Kasumi-1 (cell line): ENCODE data around the gene SMG1.
"Not testable (repeated sequence)": the region's sequence is repeated elsewhere in the genome, so short reads cannot be mapped to it uniquely, and the experiment has no call there.

Experiments
- DNase-seq, 2 experiments: peaks; one replicate each; lab custom pipeline; 2025; lab: John Stamatoyannopoulos, UW

SMG1 gene

DNA sequence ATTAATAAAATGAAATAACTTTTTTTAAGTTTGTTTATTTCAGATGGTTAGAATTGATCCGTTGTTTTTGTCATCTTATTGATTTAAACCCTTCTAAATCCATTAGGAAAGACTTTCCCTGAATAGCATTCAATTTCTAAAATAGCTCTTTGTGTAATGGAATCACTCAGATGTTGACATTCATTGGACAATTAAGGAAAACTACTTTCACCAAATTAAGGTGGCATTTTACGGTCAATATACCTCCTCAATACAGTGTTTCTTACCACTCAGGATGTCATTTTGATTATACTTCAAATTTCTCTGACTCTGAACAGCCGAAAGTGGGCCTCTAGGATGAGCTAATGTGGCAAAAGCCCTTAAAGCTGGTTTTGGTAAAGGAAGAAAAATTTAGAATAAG, 126.7 kb downstream of the SMG1 start:
- DNase-seq = no peak

GRCh38 chr16:18797746-18798145, 128.5 kb downstream of the SMG1 start:
- DNase-seq = no peak

- no peak for DNase-seq
Measured at GRCh38 chr16:18796377-18796776, 129.8 kb downstream of the SMG1 start.

GRCh38 chr16:18792836-18793433, 133.3 kb downstream of the SMG1 start:
- no peak for DNase-seq

DNA sequence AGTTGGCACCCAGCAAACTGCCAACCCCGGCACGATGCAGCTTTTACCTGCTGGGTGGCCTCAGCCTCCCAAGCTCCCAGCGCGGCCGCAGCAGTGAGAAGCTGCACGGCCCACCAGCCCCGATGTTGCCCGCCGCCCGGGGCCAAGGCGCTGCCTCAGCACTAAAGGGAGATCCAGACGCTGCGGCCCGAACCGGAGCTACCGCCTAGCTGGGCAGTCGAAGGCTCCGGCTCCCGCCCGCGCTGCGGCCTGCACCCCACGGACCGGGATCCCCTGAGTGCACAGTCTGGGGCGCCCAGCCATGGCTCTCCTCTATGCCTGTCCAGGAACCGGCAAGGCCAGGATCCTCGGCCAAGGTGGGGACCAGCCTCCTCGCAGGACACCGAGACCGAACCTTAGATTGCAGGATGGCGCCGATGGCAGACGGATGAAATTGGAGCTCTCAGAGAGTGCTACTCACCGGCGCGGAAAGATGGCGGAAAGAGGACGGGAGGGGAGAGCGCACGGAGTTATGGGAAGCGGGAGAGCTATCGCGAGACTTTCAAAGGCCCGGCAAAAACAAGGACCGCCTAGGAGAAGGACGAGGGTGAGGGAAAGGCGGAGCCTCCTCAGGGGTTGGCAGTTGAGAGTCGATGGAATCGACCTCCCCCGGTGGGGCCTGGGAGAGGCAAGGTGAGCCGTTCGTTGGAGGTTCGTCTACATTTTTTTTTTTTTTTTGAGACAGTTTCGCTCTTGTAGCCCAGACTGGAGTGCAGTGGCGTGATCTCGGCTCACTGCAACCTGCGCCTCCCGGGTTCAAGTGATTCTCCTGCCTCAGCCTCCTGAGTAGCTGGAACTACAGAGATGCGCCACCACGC, 136.1 kb downstream of the SMG1 start, which contains the start of gene RPS15A:
Gene RPS15A, minus strand, starts transcription at position 485 of the 857 bp plus-strand sequence. CDS start 1,221 bp downstream, outside the sequence.
- peak; percentile 80 for DNase-seq

DNA sequence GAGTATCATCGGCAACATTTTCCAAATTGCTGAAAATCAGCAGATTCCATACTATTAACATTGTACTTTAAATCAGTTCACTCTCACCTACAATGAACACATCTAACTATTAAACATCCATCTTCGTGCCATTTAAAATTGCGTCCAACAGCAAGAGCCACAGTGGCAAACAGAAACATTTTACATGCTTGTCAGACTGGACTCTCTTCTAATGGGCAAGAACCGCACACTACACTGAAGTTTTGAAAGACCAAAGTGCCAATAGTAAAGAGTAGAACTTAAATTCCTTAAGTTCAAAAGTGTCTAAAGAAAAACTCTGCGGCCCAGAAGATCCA, 136.7 kb downstream of the SMG1 start:
- no peak for DNase-seq

DNA sequence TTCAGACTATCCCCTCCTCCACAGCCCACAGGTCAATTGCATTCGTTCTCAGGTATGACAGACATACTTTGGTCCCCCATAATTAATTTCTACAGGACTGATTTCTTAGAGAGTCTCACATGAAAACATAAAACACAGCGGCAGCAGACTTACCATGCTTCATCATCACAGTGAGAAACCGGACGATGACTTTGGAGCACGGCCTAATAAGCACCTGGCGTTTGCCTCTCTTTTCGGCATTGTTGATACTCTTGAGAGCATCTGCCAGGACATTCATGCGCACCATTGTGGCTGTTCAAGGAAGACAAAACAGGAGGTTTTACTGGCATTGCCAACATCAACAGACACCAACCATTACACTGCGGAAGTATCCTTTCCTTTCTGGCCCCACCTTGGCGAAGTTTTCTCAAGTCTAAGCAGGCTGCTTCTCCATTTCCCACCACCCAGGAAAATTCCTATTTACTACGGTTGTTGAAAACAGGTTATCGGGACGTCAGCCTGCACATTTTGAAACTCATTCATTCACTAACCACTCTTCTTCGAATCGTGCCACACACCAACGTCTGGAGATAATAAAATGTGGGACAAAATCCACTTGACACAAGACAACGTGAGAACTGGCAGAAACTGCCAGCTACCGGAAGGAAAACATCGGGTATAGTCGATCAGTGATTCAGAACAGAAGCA, 137.2 kb downstream of the SMG1 start:
- no peak for DNase-seq

- DNase-seq = no peak
Measured at GRCh38 chr16:18784917-18785623, 141.1 kb downstream of the SMG1 start.

DNA sequence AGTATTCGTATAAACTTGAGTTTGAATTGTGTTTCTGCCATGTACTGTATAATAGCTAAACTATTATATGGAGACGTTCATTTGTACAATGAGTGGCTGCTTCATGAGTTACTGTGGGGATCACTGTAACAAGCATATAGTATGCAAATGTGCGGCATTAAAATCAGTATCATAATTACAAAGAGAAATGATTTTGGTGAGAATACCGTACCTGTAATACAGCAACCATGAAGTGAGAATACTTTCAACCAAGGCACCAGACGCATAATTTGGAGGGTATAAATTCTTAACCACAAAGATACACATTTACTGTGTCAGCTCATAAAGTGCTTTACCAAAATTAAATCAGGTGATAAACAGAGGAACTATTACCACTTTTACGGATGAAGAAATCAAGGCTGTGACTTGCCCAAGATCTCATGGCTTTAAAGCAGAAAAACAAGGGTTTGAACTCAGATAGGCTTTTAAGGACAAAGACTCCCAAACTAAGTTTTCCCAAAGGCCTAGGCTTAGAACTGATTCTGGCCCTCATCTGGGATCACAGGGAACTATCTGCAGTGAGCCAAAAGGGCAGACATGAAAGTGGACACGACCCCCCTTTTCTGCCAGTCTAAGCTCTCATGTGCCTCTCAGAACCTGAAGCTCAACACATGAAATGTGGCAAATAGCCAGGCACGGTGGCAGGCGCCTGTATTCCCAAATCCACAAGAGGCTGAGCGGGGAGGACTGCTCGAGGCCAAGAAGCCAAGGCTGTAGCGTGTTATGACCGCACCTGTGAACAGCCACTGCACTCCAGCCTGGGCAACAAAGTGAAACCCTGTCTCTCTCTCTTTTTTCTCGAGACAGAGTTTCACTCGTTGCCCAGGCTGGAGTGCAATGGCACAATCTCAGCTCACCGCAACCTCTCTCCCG, 142.5 kb downstream of the SMG1 start:
- DNase-seq = no peak

DNA sequence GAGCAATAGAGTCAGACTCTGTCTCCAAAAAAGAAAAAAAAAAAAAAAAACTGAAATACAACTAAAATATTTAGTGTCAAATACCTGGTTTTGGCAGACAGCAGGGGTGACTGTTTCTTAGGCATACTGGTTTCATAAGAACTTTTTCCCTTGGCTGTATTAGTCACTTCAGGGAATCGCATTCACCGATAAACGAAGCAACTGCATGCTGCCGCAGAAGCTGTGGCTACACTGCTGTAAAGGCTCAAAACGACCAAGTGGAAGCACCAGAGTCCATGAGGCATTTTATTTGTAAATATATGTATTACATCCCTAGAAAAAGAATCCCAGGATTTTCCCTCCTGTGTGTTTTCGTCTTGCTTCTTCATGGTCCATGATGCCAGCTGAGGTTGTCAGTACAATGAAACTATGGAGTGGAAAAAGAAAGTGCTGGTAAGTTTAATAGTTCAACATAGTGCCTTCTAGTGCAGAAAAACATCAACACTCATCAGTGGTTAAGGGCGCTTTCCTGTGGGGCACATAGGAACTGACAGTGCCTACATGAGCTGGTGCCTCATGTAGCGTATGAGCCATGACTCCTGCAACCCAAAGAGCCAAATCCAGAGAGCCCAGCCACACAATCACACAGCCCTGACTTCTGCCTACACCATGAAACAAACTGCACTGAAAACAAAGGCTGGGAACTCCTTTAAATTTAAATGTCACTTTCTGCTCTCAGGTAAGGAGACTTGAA, 143.3 kb downstream of the SMG1 start:
- DNase-seq = no peak

- not testable (repeated sequence) for DNase-seq
Measured at GRCh38 chr16:18781232-18781631, 145.0 kb downstream of the SMG1 start.

GRCh38 chr16:18780460-18781026, 145.7 kb downstream of the SMG1 start:
- not testable (repeated sequence) for DNase-seq

DNA sequence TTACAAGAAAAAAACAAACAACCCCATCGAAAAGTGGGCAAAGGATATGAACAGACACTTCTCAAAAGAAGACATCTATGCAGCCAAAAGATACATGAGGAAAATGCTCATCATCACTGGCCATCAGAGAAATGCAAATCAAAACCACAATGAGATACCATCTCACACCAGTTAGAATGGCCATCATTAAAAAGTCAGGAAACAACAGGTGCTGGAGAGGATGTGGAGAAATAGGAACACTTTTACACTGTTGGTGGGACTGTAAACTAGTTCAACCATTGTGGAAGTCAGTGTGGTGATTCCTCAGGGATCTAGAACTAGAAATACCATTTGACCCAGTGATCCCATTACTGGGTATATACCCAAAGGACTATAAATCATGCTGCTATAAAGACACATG, 148.5 kb downstream of the SMG1 start:
- not testable (repeated sequence) for DNase-seq

GRCh38 chr16:18776334-18776733, 149.9 kb downstream of the SMG1 start:
- not testable (repeated sequence) for DNase-seq

DNA sequence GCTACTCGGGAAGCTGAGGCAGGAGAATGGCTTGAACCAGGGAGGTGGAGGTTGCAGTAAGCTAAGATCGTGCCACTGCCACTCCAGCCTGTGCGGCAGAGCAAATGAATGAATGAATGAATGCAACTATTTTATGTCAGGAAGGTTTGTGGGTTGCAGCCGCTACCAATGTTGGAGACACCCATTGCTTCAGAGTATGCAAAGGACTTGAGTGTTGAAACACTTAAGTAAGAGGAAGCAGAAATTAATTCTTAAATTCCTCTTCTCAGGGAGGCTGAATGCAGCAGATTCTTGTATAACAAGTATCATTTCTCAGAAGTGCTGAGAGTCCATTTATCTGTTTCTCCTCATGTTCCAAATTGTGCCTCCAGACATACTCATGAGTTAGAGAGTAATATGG, 151.6 kb downstream of the SMG1 start:
- peak in 1 of 2 experiments; percentile 15 for DNase-seq

- DNase-seq = not testable (repeated sequence)
Measured at GRCh38 chr16:18772171-18772570, 154.0 kb downstream of the SMG1 start.

DNA sequence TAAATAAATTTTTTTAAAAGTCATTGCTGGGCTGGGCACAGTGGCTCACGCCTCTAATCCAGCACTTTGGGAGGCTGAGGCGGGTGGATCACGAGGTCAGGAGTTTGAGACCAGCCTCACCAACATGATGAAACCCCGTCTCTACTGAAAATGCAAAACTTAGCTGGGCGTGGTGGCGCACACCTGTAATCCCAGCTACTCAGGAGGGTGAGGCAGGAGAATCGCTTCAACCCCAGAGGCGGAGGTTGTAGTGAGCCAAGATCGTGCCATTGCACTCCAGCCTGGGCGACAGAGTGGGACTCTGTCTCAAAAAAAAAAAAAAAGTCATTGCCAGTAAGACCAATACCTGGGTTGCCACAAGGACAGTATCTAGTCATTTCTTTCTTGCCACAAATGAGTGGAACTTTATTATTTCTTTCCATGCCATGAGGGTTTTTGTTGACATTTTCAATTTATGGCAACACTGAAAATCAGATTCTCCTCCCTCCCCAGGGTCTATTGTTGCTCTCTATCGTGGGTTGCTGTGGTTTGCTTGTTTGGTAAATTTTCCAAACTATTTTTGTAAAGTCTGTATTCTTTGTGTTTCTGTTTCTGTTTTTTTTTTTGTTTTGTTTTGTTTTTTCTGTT, 155.8 kb downstream of the SMG1 start:
- DNase-seq = not testable (repeated sequence)

GRCh38 chr16:18767217-18767616, 159.0 kb downstream of the SMG1 start:
- not testable (repeated sequence) for DNase-seq

- DNase-seq = not testable (repeated sequence)
Measured at GRCh38 chr16:18762713-18763112, 163.5 kb downstream of the SMG1 start.
